IMR-90 (cell line): ENCODE data around the gene VWA8. TPM values are rescaled to one million over a fixed set of nuclear protein-coding genes. Genes with fewer than 3 reads are reported as not detected.

Source experiments
- ATAC-seq: fragments of 200-7000 bp; cut with Tn5 transposase; 2 replicates; pipeline ENCODE4 v1.9.1; 2020; ENCODE audit warnings: low read depth, mild to moderate bottlenecking, moderate library complexity
- BruUV-seq: library from RNA; stranded (reverse); fragments of 400-500 nt; replicated peaks from 2 replicates; lab custom pipeline; 2021; lab: Mats Ljungman, UMichigan
- CTCF ChIA-PET: fragments of 300-600 bp; formaldehyde crosslinking; extraction: SDS; loops from one replicate; lab custom pipeline; 2021; ENCODE audit warnings: antibody characterized with exemption; lab: Yijun Ruan, JAX
- POLR2A ChIA-PET: fragments of 300-600 bp; sonication (Branson Sonifier 250); formaldehyde crosslinking; loops from one replicate; lab custom pipeline; 2022; ENCODE audit warnings: antibody characterized with exemption; ENCODE audit not compliant: unreplicated experiment; lab: Charles Lee
- DNase-seq: peaks from one replicate; pipeline ENCODE4 v3.0.0; 2013
- H2AFZ ChIP-seq: replicated peaks from 2 replicates; pipeline ENCODE3; 2013; ENCODE audit warnings: low read length, mild to moderate bottlenecking; ENCODE audit not compliant: poor library complexity
- H2AK5ac ChIP-seq: 2 replicates; pipeline ENCODE4 v1.6.1; 2013; ENCODE audit warnings: low read depth, low read length, inconsistent platforms
- H2AK9ac ChIP-seq: replicated peaks from 2 replicates; pipeline ENCODE3; 2013; ENCODE audit warnings: mild to moderate bottlenecking, low read depth, low read length, moderate library complexity; ENCODE audit not compliant: poor library complexity
- H2BK120ac ChIP-seq: 2 replicates; pipeline ENCODE4 v1.6.1; 2013; ENCODE audit warnings: low read depth, low read length, inconsistent platforms
- H2BK15ac ChIP-seq: 3 replicates; pipeline ENCODE4 v1.6.1; 2013; ENCODE audit warnings: low read depth, low read length, inconsistent platforms
- H2BK20ac ChIP-seq: 2 replicates; pipeline ENCODE4 v1.6.1; 2013; ENCODE audit warnings: low read depth, mild to moderate bottlenecking, inconsistent platforms, low read length, moderate library complexity
- H2BK5ac ChIP-seq: 2 replicates; pipeline ENCODE4 v1.6.1; 2013; ENCODE audit warnings: mild to moderate bottlenecking, low read depth, low read length, inconsistent platforms; ENCODE audit not compliant: poor library complexity, severe bottlenecking
- H3K14ac ChIP-seq: replicated peaks from 2 replicates; pipeline ENCODE4 v1.6.1; 2013; ENCODE audit warnings: low read depth, low read length, inconsistent platforms
- H3K18ac ChIP-seq: 2 replicates; pipeline ENCODE4 v1.6.1; 2013; ENCODE audit warnings: low read depth, low read length, control low read depth
- H3K23ac ChIP-seq: 2 replicates; pipeline ENCODE4 v1.6.1; 2013; ENCODE audit warnings: low read depth, low read length, inconsistent platforms
- H3K27ac ChIP-seq: 2 replicates; pipeline ENCODE4 v1.5.1; 2013; ENCODE audit warnings: mild to moderate bottlenecking, control low read depth, low read length; ENCODE audit not compliant: insufficient read depth
- H3K27me3 ChIP-seq: 2 replicates; pipeline ENCODE4 v1.6.1; 2013; ENCODE audit warnings: low read length; ENCODE audit not compliant: control insufficient read depth, insufficient read depth
- H3K36me3 ChIP-seq: 2 replicates; pipeline ENCODE4 v1.6.1; 2013; ENCODE audit warnings: low read length, mixed read lengths; ENCODE audit not compliant: control insufficient read depth, insufficient read depth
- H3K4ac ChIP-seq: 2 replicates; pipeline ENCODE4 v1.6.1; 2013; ENCODE audit warnings: low read depth, low read length, inconsistent platforms
- H3K4me1 ChIP-seq: 2 replicates; pipeline ENCODE4 v1.6.1; 2013; ENCODE audit warnings: low read length, mixed read lengths; ENCODE audit not compliant: control insufficient read depth, insufficient read depth
- H3K4me2 ChIP-seq: 2 replicates; pipeline ENCODE4 v1.6.1; 2013; ENCODE audit warnings: low read depth, mild to moderate bottlenecking, control low read depth, low read length, moderate library complexity
- H3K4me3 ChIP-seq: 2 replicates; pipeline ENCODE4 v1.5.1; 2013; ENCODE audit warnings: low read depth, mild to moderate bottlenecking, control low read depth, low read length, moderate library complexity; ENCODE audit not compliant: insufficient read depth
- H3K56ac ChIP-seq: 2 replicates; pipeline ENCODE4 v1.6.1; 2013; ENCODE audit warnings: low read length, inconsistent platforms; ENCODE audit not compliant: insufficient read depth; ENCODE audit errors: extremely low read depth
- H3K79me1 ChIP-seq, 2 experiments: 2 replicates each; pipeline ENCODE4 v1.6.1; 2013; ENCODE audit warnings: low read length in 2 of 2, inconsistent platforms in 1 of 2, low read depth in 1 of 2
- H3K9ac ChIP-seq: 2 replicates; pipeline ENCODE4 v1.6.1; 2013; ENCODE audit warnings: low read depth, low read length, control low read depth
- H3K9me1 ChIP-seq: 2 replicates; pipeline ENCODE4 v1.6.1; 2013; ENCODE audit warnings: low read length, inconsistent platforms; ENCODE audit not compliant: insufficient read depth
- H3K9me3 ChIP-seq: 2 replicates; pipeline ENCODE4 v1.6.1; 2013; ENCODE audit warnings: low read length; ENCODE audit not compliant: control insufficient read depth, insufficient read depth
- H4K20me1 ChIP-seq: 2 replicates; pipeline ENCODE4 v1.6.1; 2013; ENCODE audit warnings: low read length, inconsistent platforms; ENCODE audit not compliant: insufficient read depth
- H4K5ac ChIP-seq: 2 replicates; pipeline ENCODE4 v1.6.1; 2013; ENCODE audit warnings: mild to moderate bottlenecking, low read depth, low read length, control low read depth
- H4K8ac ChIP-seq, 2 experiments: 2 replicates each; pipeline ENCODE4 v1.6.1; 2013; ENCODE audit warnings: low read depth in 2 of 2, low read length in 2 of 2, control low read depth in 1 of 2, inconsistent platforms in 1 of 2
- H4K91ac ChIP-seq: 2 replicates; pipeline ENCODE4 v1.6.1; 2013; ENCODE audit warnings: low read depth, low read length, inconsistent platforms; ENCODE audit not compliant: insufficient read depth
- CEBPB ChIP-seq: IDR thresholded peaks from 2 replicates; pipeline ENCODE4 v1.6.1; 2012; ENCODE audit warnings: low read depth, low read length, improper control_type of control experiment
- CHD1 ChIP-seq: IDR thresholded peaks from 2 replicates; pipeline ENCODE4 v1.6.1; 2012; ENCODE audit warnings: low read depth, low read length, improper control_type of control experiment
- CTCF ChIP-seq: conservative IDR thresholded peaks from 2 replicates; pipeline ENCODE4 v1.5.1; 2012; ENCODE audit warnings: mild to moderate bottlenecking, low read depth, low read length, improper control_type of control experiment
- ELK1 ChIP-seq: fragments of 150-350 bp; IDR thresholded peaks from 2 replicates; pipeline ENCODE4 v1.6.1; 2016; ENCODE audit warnings: low read depth, mild to moderate bottlenecking, low read length, moderate library complexity, borderline replicate concordance
- MAFK ChIP-seq: IDR thresholded peaks from 2 replicates; pipeline ENCODE4 v1.6.1; 2012; ENCODE audit warnings: low read depth, low read length, improper control_type of control experiment
- MAZ ChIP-seq: IDR thresholded peaks from 2 replicates; pipeline ENCODE4 v1.6.1; 2012; ENCODE audit warnings: low read depth, mild to moderate bottlenecking, low read length, improper control_type of control experiment, moderate library complexity, borderline replicate concordance
- MXI1 ChIP-seq: IDR thresholded peaks from 2 replicates; pipeline ENCODE4 v1.6.1; 2012; ENCODE audit warnings: low read depth, mild to moderate bottlenecking, low read length, moderate library complexity, borderline replicate concordance
- RFX5 ChIP-seq: IDR thresholded peaks from 2 replicates; pipeline ENCODE4 v1.8.0; 2012; ENCODE audit warnings: low read depth, mild to moderate bottlenecking, low read length, moderate library complexity
- SMC3 ChIP-seq: fragments of 150-350 bp; IDR thresholded peaks from 2 replicates; pipeline ENCODE4 v1.6.1; 2016; ENCODE audit warnings: low read depth, mild to moderate bottlenecking, antibody characterized with exemption, low read length, moderate library complexity
- whole genome bisulfite sequencing, 2 experiments: methylation state at CpG; one replicate each; pipeline versions ENCODE4 v1.1.5 to v1.1.7; 2013; ENCODE audit warnings: missing lambda C conversion rate in 2 of 2; ENCODE audit not compliant: insufficient read length in 1 of 2; ENCODE audit errors: extremely low coverage in 2 of 2; 5-methylcytosine and 5-hydroxymethylcytosine counted together
- dilution Hi-C: fragments of 300-500 bp; cut with HindIII; formaldehyde crosslinking; loops from one replicate; pipeline ENCODE4 v1.14.3; 2018; ENCODE audit warnings: low sequenced_read_pairs; ENCODE audit not compliant: unreplicated experiment
- in situ Hi-C: fragments of 300-500 bp; cut with MboI; formaldehyde crosslinking; loops from 3 replicates; pipeline ENCODE4 v1.14.3; 2019; ENCODE audit warnings: low sequenced_read_pairs, inconsistent platforms, mixed read lengths
- intact Hi-C: fragments of 100-400 bp; cut with micrococcal nuclease; formaldehyde crosslinking; loops from 2 replicates; pipeline ENCODE4 v1.10.0; 2022
- polyA plus RNA-seq, 3 experiments: library from polyadenylated mRNA; depleted of rRNA; stranded (reverse); fragments of >200 nt; gene quantifications; 2 replicates each; pipeline ENCODE4 v1.2.3, GENCODE V29; 2012; ENCODE audit warnings: low replicate concordance in 1 of 3
- total RNA-seq: library from RNA; depleted of rRNA; stranded (reverse); fragments of >200 nt; gene quantifications from 2 replicates; pipeline ENCODE4 v1.2.3, GENCODE V29; 2012

VWA8 gene
- total and polyA plus RNA-seq, 2 of the 4 experiments (the other 2 are of a cell fraction) = 5.9 to 18.3 TPM

GRCh38 chr13:41780715-41781706 is 179.9 kb downstream of the VWA8 start:
- Histone ChIP-seq H4K5ac (peak overlapping the region; percentile 38; the same call in 1 of the 2 replicates), H3K18ac (peak overlapping the region; percentile 78; the same call in 1 of the 2 replicates), H3K56ac (peak overlapping the region; percentile 19), H3K9me3 (no peaks in the 10 kb centered on the region), H2BK20ac (peak overlapping the region; percentile 45), H2BK5ac (peak overlapping the region; percentile 67), H3K79me1 (no peaks in the 10 kb centered on the region), H2AK5ac (no peak overlapping the region; the same call in 1 of the 2 replicates), H2BK120ac (peak overlapping the region; percentile 78), H3K4me2 (peak overlapping the region; percentile 85; the same call in 1 of the 2 replicates), H2AK9ac (no peak overlapping the region), H3K27me3 (no peaks in the 10 kb centered on the region), H3K27ac (no peak overlapping the region), H3K4me1 (no peaks in the 10 kb centered on the region; the same call in 1 of the 2 replicates), H3K9me1 (no peaks in the 10 kb centered on the region), H2AFZ (no peak overlapping the region), H3K23ac (0 out of 2 replicates have a peak overlapping the region, but pooled peaks have one; percentile 46), H3K14ac (peak overlapping the region; percentile 73), H4K8ac (peak overlapping the region; percentile 11 to 47; a peak in 3 of 4 replicates), H3K36me3 (no peaks in the 10 kb centered on the region), H3K4me3 (peak overlapping the region; percentile 16; the same call in 1 of the 2 replicates), H4K91ac (peak overlapping the region; percentile 47; the same call in 1 of the 2 replicates), H3K9ac (peak overlapping the region; percentile 33; the same call in 1 of the 2 replicates), H3K4ac (peak overlapping the region; percentile 30; the same call in 1 of the 2 replicates), H2BK15ac (0 out of 3 replicates have a peak overlapping the region, but pooled peaks have one; percentile 51), H4K20me1 (no peaks in the 10 kb centered on the region)
- intact Hi-C loops = no loop called here
- ChIA-PET POLR2A (no interaction called here), CTCF (no interaction called here)
- dilution Hi-C loops = no loop called here
- no TSS peak for BruUV-seq
- WGBS, 2 experiments = 60% methylated on average over 1 of the region's 5 CpGs; no CpG with 5 or more reads in 1 of the 2 experiments
- no peak for TF ChIP-seq RFX5
- TF ChIP-seq CHD1 = no peak
- no peak for TF ChIP-seq MAZ
- no peak for TF ChIP-seq CTCF
- no peak for TF ChIP-seq MAFK
- TF ChIP-seq CEBPB = no peak
- TF ChIP-seq ELK1 = no peak
- TF ChIP-seq MXI1 = no peak
- no peak for TF ChIP-seq SMC3
- DNase-seq = peak; percentile 80
- ATAC-seq = peak; percentile 81
- in situ Hi-C loops = no loop called here
